H1 (cell line): Measurements from ENCODE around the gene RFK.

Source experiments
- CTCF ChIP-seq, 3 experiments: IDR thresholded peaks; 1 replicate in 2 of 3; 2 replicates in 1 of 3; pipeline versions ENCODE4 v1.5.1 to v1.6.1; 2011; ENCODE audit warnings: low read length in 3 of 3, mild to moderate bottlenecking in 3 of 3, inconsistent platforms in 2 of 3, low read depth in 1 of 3, moderate library complexity in 1 of 3; ENCODE audit not compliant: insufficient read depth in 1 of 3; ENCODE audit errors: control extremely low read depth in 1 of 3
- JUND ChIP-seq: IDR thresholded peaks from 2 replicates; pipeline ENCODE4 v1.6.1; 2011; ENCODE audit warnings: mild to moderate bottlenecking, improper control_type of control experiment, low read length
- MAFK ChIP-seq: IDR thresholded peaks from 2 replicates; pipeline ENCODE4 v1.6.1; 2012; ENCODE audit warnings: low read depth, mild to moderate bottlenecking, improper control_type of control experiment, low read length
- SP1 ChIP-seq: IDR thresholded peaks from 2 replicates; pipeline ENCODE4 v1.6.1; 2011; ENCODE audit warnings: low read depth, low read length
- YY1 ChIP-seq: IDR thresholded peaks from 2 replicates; pipeline ENCODE4 v1.6.1; 2011; ENCODE audit warnings: low read depth, mild to moderate bottlenecking, low read length

GRCh38 chr9:76359365-76359764 is 34.9 kb downstream of the RFK start:
- TF ChIP-seq JUND, result no peak
- no peak for TF ChIP-seq CTCF (IDR thresholded peaks at IDR 0.05; ENCODE audit: control extremely low read depth in 1 of 3, insufficient read depth in 1 of 3, low read depth in 1 of 3, low read length in 3 of 3)
- TF ChIP-seq MAFK, result no peak
- no peak for TF ChIP-seq YY1
- no peak for TF ChIP-seq SP1
